Activated CD8-positive, alpha-beta memory T cell treated with anti-CD3 and anti-CD28 coated beads for 4 hours (primary cell): ENCODE data around the gene CLDN8.

Experiments
- DNase-seq, 2 donors: peaks; one replicate each; pipeline ENCODE4 v3.0.0-alpha.2; 2020; ENCODE audit warnings: low read depth in 2 of 2

CLDN8 gene

DNA sequence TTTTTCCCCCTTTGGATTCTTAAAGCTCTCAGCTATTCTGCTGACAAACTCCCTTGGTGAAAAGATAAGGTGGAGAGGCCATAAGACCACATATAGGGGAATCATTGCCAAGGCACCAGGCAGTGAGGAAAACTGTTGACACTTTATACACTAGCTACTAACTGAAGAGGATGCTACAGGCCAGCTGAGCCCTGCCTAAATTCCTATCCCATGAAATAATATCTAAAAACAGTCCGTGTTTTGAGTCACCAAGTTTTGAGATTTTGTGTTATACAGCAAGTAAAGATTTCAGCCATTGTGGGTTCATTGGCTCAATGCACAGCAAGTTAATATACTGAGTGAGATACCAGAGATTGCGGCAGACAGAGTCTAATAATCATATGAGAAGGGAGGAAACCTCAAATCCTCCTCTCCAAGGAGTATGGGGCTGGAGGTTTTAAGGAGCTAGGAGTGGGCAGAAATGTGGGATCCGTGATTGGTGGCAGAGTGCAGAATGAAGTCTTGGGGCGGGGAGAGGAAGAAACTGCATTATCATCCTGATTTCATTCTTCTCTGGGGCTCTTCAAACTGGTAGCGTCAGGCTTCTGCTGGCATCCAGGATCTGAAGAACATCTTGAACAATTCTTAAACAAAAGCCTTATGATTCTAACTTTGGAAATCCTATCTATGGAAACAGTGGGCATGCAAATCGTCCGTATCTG, 9.2 kb downstream of the CLDN8 start:
- DNase-seq, result no peak

DNA sequence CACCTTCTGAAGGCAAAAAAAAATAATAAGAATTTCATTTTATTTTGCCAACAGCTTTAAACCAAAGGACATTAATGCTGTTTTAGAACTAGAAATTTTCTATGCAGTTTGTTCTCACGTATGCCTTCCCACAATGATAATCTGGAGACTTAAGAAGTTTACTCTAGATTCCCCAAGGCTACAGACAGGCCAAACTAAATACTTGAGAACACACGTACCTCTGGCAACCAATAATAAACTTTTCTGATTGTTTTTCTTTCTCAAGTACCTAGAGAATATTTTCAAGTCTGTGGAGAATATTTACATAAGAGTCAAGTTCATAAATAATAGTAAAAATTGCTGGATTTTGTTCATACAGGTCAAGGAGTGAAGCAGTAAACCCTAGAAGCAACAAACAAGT, 15.9 kb downstream of the CLDN8 start:
- no peak for DNase-seq

DNA sequence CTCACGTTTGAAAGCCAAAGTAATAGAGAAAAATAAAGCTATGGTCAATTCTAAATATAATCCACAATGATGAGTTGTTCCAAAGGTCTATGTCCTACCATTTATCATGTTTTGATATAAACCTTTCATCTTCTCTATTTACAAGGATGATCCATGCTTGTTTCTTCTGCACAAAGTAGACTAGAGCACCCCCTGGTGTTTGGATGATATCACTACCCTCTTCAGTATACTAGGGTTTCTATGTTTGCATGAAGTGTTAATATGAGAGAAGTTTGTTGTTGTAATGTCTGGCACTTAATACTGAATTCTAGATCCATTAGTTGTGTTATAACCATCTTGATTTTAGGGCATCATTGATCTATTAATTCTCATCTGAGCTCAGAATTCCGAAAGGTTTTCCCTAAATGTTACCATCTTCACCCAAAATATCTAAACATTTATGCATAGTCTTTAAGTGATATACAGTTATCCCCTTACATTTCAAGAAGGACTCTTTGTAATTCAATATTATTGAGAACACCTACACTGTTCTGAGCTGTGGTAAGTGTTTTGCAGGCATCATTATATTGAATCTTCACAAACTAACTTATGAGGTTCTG, 21.1 kb downstream of the CLDN8 start:
- no peak for DNase-seq

DNA sequence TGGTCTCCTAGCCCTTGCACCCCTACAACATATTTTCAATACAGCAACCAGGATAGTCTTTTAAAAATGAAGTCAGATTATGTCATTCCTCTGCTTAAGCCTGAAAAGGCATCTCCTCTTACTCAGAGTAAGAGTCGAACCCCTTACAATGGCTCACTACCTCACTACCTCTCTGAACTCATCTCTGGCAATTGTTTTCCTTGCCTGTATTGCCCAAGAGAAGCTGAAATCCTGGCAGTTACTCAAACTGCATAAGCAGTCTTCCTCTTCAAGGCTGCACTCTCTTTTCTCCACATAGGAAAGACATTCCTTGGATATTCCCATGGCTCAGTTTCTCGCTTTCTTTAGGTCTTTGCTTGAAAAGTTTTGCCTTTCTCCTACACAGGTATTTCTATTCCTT, 22.7 kb downstream of the CLDN8 start:
- DNase-seq, result no peak

DNA sequence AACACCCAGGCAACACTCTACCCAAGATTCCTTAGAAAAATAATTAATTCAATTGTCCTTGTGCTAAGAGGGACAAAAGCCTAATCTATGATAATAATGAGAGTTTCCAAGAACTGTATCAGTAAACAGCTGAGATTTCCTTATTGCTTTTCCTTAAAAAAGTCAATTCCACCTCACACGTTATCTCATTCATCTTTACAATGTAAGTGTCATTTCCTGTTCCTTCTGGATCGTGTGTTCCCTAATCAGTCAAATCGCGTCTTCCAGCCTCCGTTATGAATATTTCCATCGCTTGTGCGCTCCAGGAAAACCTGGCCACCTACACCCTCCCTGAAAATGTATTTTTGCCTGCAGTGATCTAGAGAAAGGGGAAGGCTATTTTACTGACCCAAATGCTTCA, 25.3 kb downstream of the CLDN8 start:
- DNase-seq, result no peak

DNA sequence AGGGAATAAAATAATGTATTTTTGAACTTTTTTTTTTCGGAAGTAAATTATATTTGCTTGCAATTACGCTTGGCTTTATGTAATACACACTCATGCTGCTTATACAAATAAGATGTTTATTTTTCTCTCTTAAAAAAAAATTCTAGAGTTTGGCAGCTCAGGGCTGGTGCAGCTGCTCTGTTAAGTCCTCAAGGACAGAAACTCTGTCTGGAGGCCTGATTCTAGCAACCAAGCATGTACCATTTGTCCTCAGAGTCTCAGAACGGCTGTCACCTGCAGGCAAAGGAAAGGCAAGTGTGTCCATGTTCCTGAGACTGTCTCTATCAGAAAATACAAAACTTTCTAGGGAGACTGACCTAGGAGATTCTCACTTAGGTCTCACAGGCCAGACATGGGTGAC, 26.1 kb downstream of the CLDN8 start:
- DNase-seq, result no peak

DNA sequence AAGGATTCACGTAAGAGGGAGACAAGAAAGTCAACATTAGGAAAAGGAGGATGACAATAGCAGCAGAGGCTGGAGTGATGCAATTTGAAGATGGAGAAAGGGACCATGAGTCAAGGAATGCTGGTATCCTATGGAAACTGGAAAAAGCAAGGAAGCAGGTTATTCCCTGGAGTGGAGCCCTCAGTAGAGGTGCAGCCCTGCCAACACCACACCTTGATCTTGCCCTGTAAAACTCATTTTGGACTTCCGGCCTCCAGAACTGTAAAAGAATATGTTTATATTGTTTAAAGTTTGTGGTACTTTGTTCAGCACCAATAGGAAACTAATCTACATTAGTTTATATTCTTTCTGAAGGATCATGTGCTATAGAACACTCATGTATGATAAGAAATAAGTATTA, 29.7 kb downstream of the CLDN8 start:
- no peak for DNase-seq

DNA sequence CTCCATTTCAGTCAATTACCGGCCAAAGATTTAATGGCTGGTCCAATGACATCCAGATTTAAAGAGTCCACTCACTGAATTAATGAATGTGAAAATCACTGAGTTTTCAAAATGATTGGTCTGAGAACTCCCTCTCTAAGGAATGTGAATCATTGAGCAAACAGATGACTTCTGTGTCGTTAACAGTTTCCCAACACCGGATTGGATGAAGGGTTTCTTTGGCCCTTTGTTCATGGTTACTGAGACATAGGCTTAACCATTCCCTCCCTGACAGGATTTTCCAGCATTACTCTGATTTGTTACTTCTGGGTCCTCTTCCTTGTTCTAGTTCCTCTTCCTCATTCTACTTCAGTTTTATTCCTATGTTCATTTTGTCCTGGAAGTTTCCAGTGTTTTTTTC, 47.8 kb downstream of the CLDN8 start:
- DNase-seq, result no peak

DNA sequence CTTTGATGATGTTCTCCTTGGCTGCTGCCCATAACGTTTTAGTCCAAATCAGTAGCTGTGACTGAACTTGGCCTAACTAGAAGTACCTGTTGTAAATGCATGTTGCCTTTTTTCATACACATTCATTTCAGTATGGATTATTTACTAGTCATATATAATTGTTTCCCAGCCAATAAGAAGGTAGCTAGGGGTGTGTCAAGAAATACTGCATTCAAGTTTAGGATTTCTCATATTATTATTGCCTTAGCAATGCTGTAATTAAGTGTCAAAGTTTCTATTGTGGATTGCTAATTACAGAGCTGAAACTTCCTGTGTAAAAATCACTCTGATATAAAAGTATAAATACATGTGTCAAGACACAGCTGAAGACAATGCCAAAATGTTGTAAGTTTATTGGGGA, 49.2 kb downstream of the CLDN8 start, which contains the start of gene CLDN17:
Gene CLDN17 (minus strand): TSS at position 101 of the 400 bp plus-strand sequence. CDS start 188 bp downstream, outside the sequence.
- no peak for DNase-seq

DNA sequence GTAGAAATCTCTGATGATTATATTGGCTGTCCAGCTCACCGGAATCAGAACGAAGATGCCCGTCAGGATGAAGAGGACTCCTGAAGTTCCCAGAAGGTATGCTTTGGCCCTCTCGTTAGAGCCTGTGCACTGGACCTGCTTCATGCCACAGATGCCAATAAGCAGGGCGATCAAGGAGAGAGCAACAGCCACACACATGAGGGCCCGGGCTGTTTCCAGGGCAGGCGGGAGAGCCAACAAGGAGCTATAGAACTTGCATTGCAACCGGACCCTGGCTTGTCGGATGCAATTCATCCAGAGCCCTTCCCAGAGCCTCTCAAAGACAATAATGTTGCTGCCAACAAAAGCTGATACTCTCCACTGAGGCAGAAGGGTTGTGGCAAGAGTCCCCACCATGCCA, 49.7 kb downstream of the CLDN8 start:
- DNase-seq, result no peak

DNA sequence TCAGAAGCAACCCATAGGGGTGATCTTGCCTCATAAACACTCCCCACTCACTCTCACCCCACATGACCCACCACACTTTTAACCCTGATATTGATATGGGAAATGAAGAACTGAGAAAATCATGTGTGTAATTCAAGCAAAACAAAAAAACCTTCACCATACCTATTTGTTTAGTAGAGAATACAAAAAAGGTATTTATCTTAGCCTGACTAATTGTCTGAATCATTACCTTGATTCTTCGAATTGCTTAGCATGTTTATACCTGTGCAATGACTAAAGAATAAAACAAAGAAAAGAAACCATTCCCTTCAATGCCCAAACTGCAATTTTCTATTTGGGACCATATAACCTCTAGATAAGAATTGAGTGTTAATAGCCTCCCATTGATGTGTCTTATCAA, 51.1 kb downstream of the CLDN8 start:
- no peak for DNase-seq
